ENCODE data around the gene CHST15.
"Not testable (repeated sequence)": the region's sequence is repeated elsewhere in the genome, so short reads cannot be mapped to it uniquely, and the experiment has no call there.

CHST15 gene

DNA sequence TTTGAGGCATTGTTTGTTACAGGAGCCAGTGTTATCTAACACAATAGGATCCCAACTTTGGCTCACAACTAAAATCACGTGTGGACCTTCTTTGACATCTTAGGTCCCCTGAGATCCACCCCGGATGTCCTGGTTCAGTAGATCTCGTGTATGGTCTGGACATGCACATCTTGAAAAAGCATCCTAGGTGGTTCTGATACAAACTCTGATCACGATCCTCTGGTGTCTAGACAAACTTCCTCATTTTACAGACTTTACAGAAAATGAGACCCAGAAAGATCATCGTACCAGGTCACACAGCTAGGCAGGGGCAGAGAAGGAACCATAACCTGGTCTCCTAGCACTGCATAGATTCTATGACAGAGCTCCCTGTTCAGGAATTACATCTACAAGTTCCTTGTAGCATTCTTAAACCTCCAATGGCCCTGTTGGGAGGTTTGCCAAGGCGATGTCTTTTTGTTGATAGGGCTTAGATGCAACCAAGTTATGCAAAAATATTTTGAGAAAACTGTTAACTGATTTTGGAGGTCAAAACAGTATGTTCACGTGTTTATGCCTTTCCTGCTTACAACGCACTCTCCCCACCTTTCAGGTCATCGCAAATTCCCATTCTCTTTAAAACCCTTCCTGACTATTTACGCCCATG is 30.8 kb upstream of the CHST15 start:
- no peak for DNase-seq

DNA sequence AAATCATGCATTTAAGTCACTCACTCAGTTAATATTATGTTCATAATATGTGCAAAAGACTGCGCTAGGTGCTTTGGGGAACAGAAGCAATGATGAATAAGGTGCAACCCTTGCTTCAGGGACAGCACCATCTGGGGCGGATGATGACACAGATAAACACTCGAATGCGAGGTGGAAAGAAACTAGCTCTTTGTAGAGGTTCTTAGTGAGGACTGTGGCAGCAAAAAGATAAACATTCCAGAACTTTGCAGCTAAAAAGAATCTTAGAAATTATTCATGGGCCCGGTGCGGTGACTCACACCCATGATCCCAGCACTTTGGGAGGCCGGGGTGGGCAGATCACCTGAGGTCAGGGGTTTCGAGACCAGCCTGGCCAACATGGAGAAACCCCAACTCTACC is 29.8 kb upstream of the CHST15 start:
- DNase-seq = no peak

DNA sequence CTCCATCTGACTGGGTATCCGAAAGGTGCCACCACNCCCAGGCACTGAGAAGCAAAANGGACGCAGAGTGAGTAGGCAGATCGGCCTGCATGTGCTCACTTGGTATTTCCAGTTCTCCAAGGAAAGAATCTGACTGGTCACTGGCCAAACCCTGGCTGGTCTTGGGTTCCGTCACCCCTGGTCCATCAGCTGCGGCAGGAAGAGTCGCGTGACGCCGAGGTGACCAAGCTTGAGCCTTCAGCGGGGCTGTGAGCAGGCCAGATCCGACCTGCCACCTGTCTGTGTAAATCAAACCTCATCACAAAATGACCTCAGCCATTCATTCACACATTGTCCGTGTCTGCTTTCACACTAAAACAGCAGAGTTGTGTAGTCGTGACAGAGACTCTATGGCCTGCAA is 28.8 kb upstream of the CHST15 start:
- no peak for DNase-seq

DNA sequence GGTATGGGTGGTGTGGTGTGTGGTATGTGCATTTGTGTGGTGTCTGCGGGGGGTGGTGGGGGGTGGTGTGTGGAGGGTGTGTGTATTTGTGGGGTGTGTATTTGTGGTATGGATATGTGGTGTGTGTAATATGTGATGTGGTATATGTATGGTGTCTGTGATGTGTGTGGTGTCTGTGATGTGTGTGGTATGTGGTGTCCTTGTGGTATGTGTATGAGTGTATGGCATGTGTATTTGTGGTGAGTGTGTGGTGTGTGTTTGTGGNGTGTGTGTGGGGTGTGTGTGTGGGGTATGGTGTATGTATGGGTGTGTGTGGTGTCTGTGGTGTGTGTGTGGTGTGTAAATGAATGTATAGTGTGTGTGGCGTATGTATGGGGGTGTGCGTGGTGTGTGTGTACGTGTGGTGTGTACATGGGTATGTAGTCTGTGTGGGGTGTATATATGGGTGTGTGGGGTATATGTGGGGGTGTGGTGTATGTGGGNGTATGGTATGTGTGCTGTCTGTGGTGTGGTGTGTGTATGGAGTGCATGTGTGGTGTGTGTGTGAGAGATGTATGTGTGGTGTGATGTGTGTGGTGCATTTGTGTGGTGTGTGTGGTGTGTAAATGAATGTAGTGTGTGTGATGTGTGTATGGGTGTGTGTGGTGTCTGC is 27.1 kb upstream of the CHST15 start:
- no peak for DNase-seq

DNA sequence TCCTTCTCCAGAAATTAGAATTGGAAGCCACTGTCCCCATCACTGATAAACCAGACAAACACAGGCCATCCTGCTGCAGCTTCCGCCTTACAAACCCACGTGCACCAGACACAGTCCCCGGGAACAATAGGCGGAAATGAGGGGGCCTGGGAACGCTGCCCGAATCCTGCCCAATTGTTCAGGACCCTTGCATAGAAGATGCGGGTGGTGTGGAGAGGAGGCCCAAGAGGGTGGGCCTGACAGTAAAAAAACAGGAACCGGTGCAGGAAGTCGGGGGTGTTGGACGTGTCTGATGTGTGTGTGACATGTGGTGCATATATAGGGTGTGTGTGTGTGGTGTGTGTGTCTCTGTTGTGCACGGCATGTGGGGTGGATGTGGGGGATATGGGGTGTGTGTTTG is 26.5 kb upstream of the CHST15 start:
- DNase-seq = no peak

DNA sequence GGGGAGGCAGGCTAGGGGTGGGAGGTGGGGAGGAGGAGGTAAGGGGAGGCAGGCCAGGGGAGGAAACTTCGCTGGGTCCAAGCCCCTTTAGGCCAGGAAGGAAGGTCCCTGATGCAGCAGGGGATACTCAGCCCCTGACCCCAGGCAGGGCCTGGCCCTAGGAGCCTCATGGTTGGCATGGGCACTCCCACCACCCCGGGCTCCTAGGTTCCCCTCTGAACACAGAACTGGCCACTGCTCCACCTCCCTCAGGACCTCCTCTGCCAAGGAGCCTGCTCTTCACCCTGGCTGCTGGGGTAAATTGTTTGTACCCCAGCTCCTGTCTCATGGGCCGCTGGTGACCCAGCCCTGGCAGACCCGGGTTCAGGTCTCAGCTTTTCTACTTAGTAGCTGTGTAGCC is 25.8 kb upstream of the CHST15 start:
- no peak for DNase-seq

DNA sequence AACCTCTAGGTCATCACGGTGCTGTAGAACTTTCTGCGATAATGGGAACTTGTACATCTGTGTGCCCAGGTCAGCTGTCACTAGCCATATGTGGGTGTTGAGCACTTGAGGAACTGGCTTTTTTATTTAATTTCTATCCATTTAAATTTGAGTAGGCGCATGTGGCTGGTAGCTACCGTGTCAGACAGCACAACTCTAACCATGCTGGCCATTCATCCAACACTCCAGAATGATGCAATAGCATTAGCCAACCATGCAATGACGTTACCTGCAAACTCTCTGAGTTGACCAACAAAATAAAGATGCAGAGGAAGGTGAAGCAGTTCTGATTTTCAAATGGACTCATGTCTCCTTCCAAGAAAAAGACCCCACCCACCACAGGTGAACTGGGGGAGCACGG is 24.4 kb upstream of the CHST15 start:
- DNase-seq = no peak

DNA sequence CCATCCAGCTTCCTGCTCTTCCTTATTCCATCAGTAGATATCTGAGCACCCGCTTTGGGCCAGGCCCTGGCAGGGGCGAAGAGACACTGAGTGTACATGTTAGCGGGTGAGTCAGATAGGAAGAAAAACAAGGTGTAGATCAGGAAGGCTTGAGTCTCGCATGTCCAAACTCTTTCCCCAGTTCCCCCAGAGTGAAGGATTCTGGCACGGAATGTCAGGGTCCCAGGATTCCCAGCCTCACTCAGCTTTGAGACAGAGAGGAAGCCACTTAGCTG is 24.1 kb upstream of the CHST15 start:
- no peak for DNase-seq

DNA sequence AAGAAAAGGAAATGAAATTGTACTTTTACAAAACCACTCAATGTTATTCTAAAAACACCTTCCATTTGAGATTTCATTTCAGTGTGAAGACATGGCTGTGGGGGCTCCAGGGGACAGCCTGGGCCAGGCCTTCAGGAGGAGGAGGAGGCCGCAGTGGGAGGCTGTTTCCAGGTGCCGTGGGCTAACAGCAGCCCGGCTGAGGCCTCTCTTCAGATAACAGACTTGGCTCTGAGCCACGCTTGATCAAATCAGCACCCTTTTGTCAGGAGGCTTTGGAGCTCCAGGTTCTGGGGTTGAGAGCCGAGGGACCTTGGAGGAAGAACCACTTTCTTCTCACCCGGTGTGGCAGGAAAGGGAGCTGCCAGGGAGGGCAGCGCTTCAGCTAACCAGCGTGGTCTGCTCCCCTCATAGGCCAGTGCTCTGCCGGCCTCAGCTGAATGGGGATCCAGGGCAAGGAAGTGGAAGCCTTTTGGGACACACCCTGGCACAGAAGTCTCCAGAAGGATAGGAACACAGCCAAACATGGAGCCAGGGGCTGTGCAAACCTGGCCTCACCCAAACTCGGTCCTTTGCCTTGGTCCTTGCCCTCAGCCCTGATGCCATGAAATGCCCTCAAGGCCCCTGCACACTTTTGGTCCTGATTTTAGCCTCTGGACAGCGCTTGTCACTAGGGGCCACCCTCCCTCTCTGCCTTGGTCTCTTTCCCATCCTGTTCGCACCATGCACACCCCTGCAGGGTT is 23.5 kb upstream of the CHST15 start:
- no peak for DNase-seq

DNA sequence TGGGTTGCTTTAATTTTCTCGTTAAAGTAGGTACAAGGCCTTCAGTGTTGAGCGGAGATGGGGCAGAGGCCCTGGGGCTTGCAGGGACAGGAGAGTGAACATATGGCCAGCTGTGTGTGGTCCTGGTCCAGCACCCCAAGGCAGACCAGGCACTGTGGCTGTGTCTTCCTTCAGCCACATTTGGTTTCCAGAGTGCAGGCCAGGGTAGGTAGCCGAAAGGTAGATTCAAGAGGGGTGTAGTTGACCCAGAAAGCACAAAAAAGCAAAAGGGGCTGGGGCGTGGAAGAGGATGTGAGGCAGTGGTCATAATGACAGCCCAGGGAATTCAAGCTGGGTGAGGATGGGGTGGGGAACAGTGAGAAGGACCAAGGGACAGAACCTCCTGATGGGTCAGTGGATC is 21.3 kb upstream of the CHST15 start:
- DNase-seq = no peak

DNA sequence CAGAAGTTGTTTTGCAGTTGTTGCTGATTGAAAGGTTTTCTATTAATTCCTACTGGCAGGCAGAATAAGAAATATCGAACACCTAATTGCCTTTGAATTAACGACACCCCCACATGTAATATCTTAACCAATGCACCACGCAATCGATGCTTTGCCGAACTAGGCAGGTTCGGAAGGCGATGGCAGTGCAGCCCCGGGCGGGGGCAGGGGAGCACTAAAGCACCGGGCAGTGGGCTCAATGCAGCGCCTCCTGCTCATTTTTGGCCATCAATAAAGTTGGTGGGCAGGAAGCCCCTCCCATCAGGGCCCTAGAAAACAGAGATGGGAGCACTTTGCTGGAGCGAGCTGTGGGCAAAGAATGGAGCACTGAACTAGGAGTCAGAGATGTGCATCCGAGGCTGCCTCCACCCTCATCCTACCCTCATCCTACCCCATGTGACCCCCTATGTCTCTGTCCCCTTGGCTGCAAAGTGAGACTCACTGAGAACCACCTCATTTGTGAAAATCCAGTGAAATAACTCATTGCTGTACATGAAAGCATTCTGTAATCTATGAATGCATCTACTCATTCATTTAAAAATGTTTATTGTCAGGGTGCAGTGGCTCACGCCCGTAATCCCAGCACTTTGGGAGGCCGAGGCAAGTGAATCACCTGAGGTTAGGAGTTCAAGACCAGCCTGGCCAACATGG is 19.6 kb upstream of the CHST15 start:
- DNase-seq = no peak

DNA sequence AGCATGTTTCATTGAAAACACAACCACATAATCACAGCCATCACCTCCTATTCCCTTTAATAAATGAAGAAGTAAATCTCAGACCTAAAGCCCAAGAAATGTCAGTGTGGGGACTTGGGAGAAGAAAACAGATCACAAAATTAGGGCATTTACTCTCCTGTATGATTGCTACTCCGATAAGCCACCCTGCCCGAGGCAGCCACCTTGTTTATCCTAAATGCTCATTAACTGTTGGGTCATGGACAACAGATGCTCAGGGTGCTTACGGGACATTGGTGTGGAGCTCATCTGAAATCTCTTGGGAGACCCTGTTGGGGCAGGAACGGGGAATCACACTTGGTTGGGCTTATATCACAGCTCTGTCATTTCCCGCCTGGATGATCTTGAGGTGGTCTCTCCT is 17.5 kb upstream of the CHST15 start:
- DNase-seq = no peak

DNA sequence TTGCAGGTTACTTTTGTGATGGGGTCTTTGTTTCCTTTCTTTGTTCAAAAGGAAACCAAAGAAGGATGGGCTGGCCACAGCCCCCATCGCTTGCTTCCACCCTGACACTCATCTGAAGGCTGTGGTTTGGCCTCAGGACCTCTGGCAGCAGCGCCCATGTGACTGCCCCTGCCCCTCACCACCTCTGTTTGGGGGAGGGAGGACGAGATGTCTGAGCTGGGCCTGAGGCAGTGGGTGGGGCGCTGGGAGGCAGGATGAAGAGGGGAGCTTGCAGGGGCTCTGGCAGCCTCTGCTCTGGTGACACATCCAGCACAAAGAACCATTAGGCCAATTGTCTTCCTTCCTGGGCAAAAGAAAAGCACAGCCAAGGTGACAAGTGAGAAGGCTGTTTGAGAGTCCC is 15.9 kb upstream of the CHST15 start:
- DNase-seq = no peak

DNA sequence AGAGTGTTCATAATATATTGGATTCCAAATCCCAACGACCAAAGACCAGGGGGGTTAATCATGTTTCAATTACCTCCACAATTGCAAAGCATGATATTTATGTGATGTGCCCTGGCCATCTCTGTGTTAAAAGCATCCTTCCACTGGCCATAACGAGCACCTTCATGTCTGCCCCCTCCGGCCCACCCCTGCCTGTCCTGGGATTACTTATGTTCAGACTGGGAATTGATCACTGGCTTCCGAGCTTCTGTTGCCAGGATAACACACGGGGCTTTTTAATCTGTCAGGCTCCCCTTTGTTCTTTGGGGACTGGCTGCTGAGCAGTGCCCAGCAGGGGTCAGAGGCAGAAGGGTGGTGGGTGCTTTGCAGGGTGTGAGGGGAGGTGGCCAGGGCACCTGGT is 13.7 kb upstream of the CHST15 start:
- no peak for DNase-seq

DNA sequence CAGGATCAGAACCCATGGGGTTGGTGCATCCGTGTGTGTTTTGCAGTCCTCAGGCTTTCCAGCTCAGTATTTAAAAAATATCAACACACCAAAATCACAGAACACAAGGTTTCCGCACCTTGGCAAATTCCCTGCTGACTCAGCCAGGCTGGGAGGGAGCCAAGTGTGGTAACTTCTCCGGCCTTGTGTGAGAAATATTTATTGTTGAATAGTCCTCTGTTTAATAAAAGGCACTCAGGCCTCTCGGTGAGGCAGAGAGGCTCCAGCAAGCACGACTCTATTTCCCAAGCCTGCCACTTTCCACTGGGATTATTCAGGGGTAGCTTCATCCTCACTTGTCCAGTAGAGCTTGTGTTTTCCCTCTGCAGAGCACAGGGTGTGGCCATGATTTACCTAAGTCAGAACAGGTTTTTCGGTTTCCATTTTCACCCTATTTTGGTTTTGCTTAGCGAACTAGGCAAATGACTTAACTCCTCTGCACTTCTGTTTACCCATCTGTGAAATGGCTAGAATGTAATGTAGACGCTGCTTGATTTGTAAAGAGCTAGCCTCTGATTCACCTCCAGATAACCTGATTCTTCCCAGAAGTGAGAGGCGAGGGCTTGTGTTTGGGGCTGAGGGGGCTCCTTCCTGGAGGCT is 13.0 kb upstream of the CHST15 start:
- DNase-seq = no peak

DNA sequence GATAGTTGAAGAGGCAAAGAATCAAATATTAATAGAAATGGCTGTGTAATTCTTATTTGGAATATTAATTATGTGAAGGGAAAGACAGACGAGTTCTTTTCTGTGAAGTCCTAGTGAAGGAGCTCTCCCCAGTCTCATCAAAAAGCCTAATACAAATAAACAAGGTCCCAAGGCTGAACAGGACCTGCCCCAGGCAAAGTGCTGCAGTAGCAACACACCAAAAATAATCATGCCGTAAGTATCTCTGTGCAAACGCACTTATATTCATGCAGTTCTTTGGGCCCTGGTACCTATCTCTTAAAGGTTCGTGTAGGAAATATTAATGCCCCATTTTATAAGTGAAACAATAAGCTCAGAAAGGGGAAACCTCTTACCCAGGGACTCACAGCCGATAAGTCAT is 12.2 kb upstream of the CHST15 start:
- DNase-seq = no peak

DNA sequence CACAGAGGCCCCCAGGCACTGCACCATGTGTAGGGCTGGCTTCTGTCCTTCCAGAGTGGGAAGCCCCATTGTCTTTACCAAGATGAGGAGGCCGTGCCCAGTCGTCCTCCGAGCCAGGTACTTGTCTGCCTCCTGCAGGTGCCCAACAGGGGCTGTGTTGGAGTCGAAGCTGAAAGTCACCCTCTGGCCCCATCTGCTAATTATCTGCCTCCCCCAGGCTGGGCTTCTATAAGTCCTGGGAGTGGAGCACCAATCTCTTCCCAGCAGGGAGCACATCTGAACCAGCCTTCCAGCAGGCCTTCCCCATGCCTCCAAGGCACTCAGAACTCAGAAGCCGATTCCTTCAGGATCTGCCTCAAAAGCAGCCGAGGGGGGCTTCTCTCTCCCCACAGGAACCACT is 11.6 kb upstream of the CHST15 start:
- no peak for DNase-seq

DNA sequence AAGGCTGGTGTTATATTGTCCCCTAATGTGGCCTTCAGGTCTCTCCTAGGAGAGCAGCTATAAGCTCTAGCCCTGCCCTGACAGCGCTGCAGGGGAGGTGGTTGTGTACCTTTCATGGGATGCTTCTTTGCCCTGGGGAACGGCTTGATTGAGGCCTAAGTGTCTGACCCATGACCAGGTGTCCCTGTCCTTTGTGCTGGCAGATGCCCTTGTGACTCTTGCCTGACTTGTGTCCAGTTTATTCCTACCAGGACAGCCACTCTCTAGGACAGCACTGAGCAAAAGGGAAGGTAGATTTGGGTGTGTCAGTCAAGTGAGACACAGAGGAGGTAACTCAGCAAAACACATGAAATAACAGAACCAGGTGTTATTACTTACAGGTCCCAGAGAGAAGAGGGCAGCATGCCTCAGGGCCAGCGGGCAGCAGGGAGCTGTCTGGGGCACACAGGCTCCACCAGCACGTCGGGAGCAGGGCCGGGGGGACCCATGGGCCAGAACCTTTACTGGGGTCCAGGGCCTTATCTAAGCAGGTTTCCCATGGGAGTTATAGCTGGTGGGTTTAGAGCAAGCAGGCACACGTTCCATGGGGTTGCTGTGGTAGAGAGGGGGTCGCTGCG is 10.7 kb upstream of the CHST15 start:
- no peak for DNase-seq

DNA sequence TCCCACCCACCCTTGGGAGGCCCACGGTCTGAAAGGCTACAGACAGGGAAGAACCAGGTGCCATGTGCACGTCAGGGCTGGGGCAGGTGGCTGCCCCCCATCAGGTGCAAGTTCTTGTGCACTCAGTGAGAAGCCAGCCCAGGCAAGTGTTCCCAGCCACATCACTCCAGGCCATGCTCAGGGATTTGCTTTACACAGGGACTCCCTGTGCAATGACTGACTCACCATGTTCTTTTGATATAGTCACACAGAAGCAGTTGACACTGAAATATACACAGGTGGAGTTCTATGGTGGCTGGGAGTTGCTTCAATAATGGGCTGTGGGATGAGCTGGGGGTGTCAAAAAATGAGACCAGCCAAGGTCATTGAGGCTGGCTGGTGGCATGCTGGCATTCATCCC is 8.0 kb upstream of the CHST15 start:
- no peak for DNase-seq

DNA sequence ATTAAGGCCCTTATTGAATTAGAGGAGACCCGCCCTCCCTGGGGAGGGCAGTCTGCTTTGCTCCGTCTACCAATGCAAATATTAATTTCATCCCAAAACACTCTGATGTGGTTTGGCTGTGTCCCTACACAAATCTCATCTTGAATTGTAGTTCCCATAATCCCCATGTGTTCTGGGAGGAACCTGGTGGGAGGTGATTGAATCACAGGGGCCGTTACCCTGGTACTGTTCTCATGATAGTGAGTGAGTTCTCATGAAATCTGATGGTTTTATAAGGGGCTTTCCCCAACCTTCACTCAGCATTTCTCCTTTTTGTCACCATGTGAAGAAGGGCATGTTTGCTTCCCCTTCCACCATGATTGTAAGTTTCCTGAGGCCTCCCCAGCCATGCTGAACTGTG is 7.3 kb upstream of the CHST15 start:
- not testable (repeated sequence) for DNase-seq

DNA sequence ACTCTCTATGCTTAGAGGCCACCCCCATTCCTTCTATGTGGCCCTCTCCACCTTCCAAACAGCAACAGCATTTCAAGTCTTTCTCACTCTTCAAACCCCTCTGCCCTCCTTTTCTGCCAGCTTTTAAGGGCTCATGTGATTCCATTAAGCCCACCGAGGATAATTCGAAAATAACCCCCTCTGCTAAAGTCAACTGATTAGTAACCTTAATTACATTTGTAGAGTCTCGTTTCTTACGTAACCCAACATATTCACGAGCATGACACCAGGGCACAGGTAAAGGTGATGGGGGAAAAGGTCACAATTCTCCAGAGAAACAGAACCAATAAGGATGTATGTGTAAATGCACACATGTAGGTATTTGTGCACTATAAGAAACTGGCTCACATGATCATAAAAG is 6.7 kb upstream of the CHST15 start:
- DNase-seq = no peak

DNA sequence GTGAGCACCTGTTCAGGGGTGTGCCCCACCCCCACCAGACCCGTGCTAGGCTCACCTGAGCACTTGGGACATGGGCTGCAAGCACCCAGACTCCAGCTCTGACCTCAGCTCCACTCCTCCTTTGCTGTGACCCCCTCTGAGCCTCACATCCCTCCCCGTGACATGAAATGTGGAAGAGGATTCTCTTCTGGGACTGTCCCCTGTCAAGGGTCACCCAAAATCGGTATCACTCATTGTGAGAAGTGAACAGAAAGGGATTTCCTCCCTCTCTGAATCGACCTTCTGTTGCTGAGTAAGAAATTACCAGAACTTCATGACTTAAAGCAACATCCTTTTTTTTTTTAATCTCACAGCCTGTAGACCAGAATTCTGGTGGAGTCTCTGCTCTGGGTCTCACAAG is 6.2 kb upstream of the CHST15 start:
- DNase-seq = no peak

DNA sequence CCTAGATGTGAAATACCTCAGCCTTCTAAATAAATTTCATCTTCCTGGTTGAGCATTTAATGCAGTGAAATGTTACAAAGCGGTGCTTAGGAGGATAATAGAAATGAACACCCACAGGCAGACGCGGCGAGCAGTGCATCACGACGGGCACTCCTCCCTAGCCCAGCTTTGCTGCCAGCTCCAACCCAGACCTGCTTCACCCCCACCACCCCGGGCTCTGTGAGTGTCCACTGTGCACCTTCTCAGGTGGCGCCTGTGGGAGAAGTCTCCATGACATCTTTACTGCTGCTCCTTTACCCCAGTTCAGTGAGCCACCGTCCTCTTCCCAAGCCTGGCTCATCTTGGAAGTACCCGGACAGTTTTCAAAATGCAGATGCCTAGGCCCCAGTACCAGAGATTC is 5.2 kb upstream of the CHST15 start:
- DNase-seq = no peak

Measured in SHP77 treated with DMSO at 0.1 percent for 48 hours (cell line).